Jurkat, Clone E6-1 (cell line): Measurements from ENCODE around the gene SCRT2.
"Not testable (repeated sequence)": the region's sequence is repeated elsewhere in the genome, so short reads cannot be mapped to it uniquely, and the experiment has no call there.

Experiments used
- DNase-seq: peaks from one replicate; pipeline ENCODE4 v3.0.0-alpha.2; 2011; ENCODE audit warnings: low read depth, low spot score
- H3K4me3 ChIP-seq: 2 replicates; pipeline ENCODE4 v1.5.1; 2011; ENCODE audit warnings: mild to moderate bottlenecking, low read length, control low read depth, moderate library complexity

The SCRT2 gene

DNA sequence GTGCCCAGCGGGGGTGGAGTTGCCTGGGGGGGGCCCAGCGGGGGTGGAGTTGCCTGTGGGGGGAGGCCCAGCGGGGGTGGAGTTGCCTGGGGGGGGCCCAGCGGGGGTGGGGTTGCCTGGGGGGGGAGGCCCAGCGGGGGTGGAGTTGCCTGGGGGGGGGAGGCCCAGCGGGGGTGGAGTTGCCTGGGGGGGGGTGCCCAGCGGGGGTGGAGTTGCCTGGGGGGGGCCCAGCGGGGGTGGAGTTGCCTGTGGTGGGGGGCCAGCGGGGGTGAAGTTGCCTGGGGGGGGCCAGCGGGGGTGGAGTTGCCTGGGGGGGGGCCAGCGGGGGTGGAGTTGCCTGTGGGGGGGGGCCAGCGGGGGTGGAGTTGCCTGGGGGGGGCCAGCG is 33.6 kb downstream of the SCRT2 start:
- not testable (repeated sequence) for H3K4me3 ChIP-seq, DNase-seq

DNA sequence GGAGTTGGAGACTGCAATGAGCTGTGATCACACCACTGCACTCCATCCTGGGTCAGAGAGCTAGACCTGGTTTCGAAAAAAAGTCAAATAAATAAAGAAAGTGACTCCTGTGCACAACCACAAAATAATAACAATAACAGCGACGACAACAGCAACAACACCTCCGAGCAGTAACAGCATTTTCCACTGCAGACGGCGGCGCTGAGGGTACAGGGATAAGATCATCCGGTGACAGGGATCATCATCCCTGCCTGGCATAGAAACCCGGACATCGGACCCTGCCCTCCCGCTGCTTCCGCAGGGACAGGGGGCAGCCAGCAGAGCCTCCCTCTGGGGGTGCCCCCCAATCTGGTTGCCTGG is 34.1 kb downstream of the SCRT2 start:
- no peak overlapping the region for H3K4me3 ChIP-seq
- DNase-seq, result no peak

GRCh38 chr20:640674-641515 is 34.7 kb downstream of the SCRT2 start:
- DNase-seq, result no peak
- H3K4me3 ChIP-seq, result no peak overlapping the region

DNA sequence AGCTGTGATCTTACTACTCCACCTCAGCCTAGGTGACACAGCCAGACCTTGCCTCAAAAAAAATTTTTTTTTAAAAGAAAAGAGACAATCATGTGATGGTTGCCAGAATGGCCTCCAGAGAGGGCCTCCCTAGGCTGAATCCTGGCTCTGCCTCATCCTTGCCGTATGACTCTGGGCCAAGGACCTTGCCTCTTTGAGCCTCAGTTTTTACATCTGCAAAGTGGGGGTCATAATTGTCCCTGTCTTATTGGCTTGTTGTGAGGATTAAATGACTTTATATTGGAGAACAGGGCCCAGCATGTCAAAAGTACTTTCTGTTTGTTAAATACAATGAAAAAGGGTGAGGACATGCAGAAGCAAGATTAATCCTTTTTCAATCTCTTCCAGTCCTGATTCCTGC is 37.0 kb downstream of the SCRT2 start:
- no peak for DNase-seq
- H3K4me3 ChIP-seq, result no peak overlapping the region

DNA sequence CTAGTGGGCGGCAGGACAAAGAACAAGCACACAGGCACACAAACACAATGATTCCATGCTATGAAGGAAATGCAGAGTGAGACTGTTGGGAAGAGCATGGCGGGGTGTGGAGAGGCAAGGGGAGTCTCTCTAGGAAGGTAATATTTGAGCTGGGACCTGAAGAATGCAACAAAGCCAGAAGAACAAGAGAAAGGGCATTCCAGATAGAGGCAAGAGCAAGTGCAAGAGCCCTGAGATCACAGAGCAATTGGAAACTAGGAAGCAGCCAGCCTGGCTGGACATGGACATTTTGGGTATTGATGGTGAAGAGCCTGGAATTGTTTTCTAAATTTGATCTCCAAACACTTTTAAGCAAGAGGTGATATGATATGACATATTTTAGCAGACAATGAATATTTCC is 38.0 kb downstream of the SCRT2 start:
- DNase-seq, result no peak
- no peak overlapping the region for H3K4me3 ChIP-seq

- no peak overlapping the region for H3K4me3 ChIP-seq
- no peak for DNase-seq
Measured at GRCh38 chr20:635893-636338, 39.7 kb downstream of the SCRT2 start.

- no peak for DNase-seq
- no peak overlapping the region for H3K4me3 ChIP-seq
Measured at GRCh38 chr20:635028-635892, 40.3 kb downstream of the SCRT2 start.

- no peak for DNase-seq
- no peak overlapping the region for H3K4me3 ChIP-seq
Measured at GRCh38 chr20:634148-634925, 41.3 kb downstream of the SCRT2 start.

DNA sequence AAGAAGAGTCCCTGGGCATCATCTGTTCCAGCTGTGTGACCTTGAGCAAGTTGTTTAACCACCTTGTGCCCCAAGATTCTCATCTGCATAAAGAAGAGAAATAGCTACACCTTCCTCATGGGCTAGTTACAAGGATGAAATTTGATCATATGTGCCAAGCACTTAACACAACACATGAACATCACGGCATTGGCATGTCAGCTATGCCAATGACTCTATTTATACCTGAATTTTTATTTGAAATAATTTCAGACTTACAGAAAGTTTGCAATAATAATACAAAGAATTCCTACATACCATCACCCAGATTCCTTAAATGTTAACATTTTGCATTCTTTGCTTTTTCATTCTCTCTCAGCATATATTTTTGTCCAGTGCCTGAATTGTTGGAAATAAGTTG is 44.5 kb downstream of the SCRT2 start:
- no peak overlapping the region for H3K4me3 ChIP-seq
- DNase-seq, result no peak

DNA sequence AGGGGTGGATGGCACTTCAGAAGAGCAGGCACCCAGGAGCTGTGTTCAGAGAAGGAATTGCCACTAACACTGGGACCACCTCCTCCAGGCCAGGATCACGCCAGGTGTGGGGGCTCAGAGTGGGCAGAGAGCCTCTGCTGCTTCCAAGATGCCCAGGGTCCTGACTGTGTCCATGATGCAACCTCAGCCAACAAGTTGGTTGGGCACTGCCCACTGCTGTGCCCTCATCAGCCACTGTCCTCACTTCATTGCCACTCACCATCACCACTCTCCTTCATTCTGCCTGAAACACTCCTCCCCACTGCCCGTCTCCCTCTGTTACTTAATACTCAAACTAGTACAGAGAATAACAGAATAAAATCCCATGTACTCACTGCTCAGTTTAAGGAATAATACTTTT is 49.0 kb downstream of the SCRT2 start:
- DNase-seq, result no peak
- no peak overlapping the region for H3K4me3 ChIP-seq

DNA sequence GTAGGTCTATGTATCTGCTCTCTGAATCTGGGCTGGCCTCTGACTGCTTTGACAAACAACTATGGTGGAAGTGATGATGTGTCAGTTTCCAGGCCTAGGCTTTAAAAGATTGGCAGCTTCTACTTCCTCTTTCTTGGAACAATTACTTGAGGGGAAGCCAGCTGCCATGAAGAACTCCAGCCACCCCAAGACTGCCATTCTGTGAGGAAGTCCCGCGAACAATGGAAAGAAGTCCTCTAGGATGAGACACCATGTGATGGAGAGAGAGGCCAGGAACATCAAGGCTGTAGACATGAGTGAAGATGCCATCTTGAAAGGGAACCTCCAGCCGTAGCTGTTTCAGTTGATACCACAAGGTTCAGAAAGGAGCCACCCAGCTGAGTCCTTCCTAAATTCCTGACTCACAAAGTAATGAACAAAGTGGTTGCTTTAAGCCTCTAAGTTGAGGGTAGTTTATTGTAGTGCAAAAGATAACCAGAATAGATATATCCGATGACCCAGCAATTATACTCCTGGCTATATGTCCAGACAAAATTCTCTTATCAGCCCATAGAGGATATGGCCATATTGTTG is 50.2 kb downstream of the SCRT2 start:
- no peak for DNase-seq
- no peak overlapping the region for H3K4me3 ChIP-seq

DNA sequence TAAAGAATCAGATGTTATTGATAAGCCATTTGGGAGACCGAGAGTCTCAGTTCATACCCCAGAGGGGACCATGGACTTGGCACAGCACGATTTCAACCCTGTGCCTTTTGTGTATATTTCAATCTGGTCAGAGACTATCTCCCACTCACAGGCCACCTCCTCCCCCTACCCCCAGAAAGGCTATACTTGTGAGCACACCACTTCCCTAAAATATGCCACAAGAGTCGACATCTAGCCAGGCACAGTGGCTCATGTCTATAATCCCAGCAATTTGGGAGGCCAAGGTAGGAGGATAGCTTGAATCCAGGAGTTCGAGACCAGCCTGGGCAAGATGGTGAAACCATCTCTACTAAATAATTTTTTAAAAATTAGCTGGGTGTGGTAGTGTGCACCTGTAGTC is 51.9 kb downstream of the SCRT2 start:
- no peak for DNase-seq
- no peak overlapping the region for H3K4me3 ChIP-seq

DNA sequence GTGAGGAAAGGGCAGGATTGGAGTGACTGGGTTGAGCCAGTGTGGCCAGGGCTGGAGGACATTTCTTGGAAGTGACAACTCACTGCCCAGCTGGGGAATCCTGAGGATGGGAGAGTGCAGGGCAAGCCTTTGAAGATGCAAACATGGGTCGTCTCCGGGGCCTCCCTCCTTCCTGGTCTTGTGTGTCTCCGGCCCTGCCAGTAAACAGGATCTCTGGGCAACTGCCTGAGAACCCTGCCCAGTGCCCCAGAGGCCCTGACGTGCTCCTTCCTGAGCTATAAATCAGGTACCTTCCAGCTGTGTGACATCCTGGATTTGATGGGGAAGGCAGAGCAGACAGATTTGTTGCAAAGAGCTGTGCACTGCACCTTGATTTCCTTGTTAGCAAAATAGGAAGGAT is 52.6 kb downstream of the SCRT2 start:
- no peak overlapping the region for H3K4me3 ChIP-seq
- DNase-seq, result no peak

DNA sequence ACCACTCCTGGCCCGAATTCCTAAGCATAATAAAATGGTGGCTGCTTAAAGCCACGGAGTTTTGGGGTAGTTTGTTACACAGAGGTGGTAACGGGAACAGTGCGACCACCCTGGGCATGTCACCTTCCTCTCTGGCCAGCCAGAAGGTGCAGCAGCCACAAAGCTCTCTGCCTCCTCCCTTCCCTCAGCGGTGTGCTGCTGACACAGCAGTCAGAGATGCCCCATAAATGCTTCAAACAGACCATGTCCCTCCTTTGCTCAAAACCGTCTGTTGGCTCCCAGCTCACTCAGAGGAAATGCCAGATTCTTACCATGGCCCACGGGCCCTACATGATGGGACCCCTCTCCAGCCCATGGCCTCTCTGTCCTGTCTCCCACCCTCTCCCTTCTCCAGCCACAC is 53.4 kb downstream of the SCRT2 start:
- no peak for DNase-seq
- H3K4me3 ChIP-seq, result no peak overlapping the region

GRCh38 chr20:621125-621756 is 54.4 kb downstream of the SCRT2 start:
- DNase-seq, result no peak
- H3K4me3 ChIP-seq, result no peak overlapping the region

DNA sequence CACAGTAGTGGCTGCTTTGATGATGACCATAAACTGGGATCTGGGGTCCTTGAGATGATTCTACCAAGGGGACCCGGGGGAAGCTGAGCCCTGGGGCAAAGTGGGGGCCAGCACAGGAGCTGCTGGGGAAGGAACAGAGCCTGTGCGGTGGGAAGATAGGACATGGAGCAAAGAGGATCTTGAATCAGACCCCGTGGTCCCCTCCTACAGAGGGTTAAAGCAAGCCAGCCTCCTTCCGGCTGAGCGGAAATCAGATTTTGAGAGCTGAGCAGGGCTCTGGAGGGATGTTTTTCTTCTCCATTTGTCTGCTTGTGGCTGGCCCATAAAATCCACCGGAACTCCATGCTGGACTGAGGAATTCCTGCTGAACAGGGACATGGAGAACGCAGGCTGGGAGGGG is 55.4 kb downstream of the SCRT2 start:
- H3K4me3 ChIP-seq, result no peak overlapping the region
- DNase-seq, result no peak

GRCh38 chr20:618980-619379 is 56.6 kb downstream of the SCRT2 start:
- no peak for DNase-seq
- no peak overlapping the region for H3K4me3 ChIP-seq

GRCh38 chr20:617934-618690 is 57.5 kb downstream of the SCRT2 start:
- DNase-seq, result no peak
- H3K4me3 ChIP-seq, result no peak overlapping the region
